HK-2 (cell line): ENCODE data around the gene NPTX1.

Source experiments
- DNase-seq: peaks from one replicate; pipeline ENCODE4 v3.0.0-alpha.2; 2018; ENCODE audit not compliant: unreplicated experiment

NPTX1 gene

DNA sequence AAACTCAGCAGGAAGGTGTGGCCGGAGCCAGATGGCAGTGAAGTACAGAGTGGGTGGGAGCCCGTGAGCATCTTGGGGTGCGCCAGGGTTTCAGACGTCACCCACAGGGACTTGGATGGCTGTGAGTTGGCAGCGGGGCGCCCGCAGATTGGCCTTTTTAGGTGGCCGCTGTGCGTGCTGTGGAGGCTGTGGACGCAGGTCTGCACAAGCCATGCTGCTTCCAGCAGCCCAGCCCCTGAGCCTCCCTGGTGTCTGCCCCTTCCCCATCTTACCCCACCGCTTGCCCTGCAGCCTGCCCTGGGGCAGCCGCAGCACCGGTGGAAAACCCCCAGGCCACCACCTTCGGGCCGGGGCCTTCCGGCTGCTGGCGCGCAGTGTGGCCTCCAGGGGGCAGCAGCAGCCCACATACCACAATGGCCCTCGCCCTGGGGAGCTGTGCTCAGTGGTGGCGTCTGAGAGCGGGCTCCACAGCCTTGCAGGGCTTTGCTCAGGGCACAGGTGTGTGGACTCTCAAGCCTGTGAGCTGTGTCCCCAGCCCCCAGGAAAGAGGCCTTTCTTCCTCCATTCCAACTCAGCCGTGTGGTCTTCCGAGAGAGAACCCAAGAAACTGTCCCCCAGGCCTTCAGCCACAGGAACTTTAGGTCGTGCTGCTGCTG, 49.6 kb downstream of the NPTX1 start:
- DNase-seq = peak; percentile 84

- DNase-seq = no peak
Observed at GRCh38 chr17:80425835-80426426, 50.5 kb downstream of the NPTX1 start.

GRCh38 chr17:80424878-80425765, 51.3 kb downstream of the NPTX1 start:
- DNase-seq = no peak

GRCh38 chr17:80424261-80424660, 52.1 kb downstream of the NPTX1 start:
- DNase-seq = no peak

DNA sequence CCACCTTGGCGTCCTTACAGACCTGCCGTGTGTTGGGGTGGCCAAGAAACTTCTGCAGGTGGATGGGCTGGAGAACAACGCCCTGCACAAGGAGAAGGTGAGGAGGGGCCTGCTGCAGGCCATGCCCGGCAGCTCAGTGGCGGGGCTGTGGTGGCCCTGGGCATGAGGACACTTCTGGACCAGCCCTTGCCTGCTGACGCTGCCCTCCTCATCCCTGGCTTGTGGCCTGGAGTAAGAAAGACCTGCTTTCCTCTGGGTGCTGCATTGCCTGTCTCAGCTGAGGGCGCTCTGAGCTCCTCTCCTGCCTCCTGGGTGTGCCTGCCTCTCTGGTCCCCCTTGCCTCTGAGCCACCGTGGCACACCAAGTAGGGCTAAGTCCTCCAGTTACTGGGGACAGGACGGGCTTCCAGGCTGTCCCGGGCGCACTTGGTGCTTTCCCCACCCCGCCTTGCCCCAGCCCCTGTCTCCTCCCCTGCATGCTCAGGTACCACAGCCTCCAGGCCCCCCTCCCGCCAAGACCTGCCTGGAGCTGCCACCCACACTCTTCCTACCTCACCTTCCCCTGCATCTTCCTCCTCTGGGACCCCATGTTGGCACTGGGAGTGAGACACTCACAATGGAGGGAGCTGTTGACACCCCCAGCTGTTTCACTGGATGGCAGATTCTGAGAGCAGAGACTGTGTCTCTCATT, 52.7 kb downstream of the NPTX1 start:
- DNase-seq = no peak

DNA sequence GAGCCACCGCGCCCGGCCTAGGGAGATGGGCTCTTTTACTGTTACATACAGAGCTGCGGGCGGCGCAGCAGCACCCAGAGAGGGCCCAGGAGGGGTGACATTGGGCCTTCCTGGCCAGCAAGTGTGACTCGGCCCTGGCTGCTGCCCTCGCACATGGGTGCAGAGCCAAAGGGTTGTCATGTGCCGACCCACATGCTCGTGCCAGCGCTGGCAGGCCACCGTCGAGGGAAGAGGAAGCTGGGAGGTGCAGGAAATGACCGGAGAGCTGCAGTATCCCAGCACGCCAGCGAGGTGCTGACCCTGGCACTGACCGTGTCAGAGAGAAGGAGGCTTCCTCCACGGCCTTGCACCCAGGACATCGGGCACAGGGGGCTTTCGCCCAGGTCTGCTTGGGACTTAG, 53.4 kb downstream of the NPTX1 start:
- DNase-seq = no peak

DNA sequence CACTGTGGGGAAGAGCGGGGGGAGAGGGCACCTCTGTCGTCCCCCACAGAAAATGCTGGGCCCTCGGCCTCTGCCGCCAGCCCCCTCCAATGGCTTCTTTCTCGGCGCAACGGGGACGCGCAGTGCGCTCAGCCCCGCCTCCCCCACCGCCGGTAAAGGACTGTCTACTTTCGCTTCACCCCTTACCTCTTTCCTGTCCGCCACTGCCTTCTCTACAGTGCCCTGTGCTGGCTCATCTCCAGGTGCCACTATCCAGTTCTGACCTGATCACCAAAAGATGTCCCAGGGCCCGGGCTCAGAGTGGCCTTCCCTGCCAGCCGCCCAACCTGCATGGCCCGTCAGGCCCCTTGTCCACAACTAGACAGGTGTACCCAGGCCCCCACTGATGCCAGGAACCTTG, 54.1 kb downstream of the NPTX1 start:
- no peak for DNase-seq

DNA sequence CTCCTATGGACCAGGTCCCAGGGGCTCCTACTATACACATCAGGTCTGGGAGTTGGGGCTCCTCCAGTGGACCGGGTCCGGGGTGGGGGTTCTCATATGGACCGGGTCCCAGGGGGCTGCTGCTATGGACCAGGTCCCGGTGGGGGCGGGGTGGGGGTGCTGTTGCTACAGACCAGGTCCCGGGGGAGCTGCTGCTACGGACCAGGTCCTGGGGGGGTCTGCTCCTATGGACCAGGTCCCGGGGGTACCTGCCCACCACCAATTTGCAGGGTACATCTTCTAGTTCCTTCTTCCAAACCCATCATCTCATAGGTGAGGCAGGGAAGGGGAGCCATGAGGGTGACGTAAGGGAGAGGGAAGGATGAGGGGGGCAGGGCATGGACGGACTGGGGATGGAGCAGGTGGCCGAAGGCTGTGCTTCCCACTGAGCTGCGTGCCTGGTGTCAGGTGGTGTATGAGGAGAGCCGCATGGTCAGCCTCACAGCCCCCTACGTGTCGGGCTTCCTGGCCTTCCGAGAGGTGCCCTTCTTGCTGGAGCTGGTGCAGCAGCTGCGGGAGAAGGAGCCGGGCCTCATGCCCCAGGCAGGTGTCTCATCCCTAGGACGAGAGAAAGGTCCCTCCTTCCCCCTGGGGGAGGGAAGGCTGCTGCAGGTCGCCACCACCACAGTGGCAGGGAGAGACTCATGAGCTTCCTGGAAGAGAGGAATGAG, 54.9 kb downstream of the NPTX1 start:
- DNase-seq = no peak

DNA sequence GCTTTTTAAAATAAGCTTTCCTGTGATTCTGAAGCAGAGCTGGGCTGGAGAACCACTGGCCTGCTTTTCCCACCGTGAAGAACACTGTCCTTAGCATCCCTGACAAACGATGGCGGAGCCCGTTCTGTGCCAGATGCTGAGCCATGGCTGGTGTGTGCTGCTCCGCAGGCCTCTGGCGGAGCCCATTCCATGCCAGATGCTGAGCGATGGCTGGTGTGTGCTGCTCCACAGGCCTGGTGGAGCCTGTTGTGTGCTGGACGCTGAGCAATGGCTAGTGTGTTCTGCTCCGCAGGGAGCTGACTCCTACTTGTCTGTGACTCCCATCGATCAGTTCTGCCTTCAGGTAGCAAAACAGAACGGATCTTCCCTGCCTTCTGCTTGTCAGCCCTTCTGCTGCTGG, 57.2 kb downstream of the NPTX1 start:
- no peak for DNase-seq

- DNase-seq = no peak
Observed at GRCh38 chr17:80418589-80418988, 57.8 kb downstream of the NPTX1 start.
